ENCODE data around the gene RALY.

- TF ChIP-seq CTCF (conservative IDR thresholded peaks at IDR 0.05) (no peak), ZFX (IDR thresholded peaks at IDR 0.05) (no peak)
Measured at GRCh38 chr20:34037121-34037520, 43.4 kb downstream of the RALY start.

All from C4-2B (cell line).